ENCODE results near the gene THOC5. TPM values are rescaled to one million over a fixed set of nuclear protein-coding genes. Genes with fewer than 3 reads are reported as not detected.

THOC5 gene
- total and polyA plus RNA-seq, 2 of the 4 experiments (the other 2 are of a cell fraction) = 68.4 to 73.7 TPM

GRCh38 chr22:29482726-29483125, 70.8 kb downstream of the THOC5 start:
- Histone ChIP-seq H3K9ac (ENCODE audit: low read depth, low read length) (no peak overlapping the region), H2BK120ac (ENCODE audit: low read depth, low read length) (no peak overlapping the region), H3K4me2 (ENCODE audit: low read depth, low read length) (no peak overlapping the region), H3K4ac (ENCODE audit: low read depth, low read length) (no peak overlapping the region), H2BK15ac (ENCODE audit: low read depth, low read length) (no peak overlapping the region), H2AK9ac (replicated peaks; ENCODE audit: low read depth, low read length, poor library complexity) (no peak overlapping the region), H3K9me1 (ENCODE audit: insufficient read depth, low read length) (no peaks in the 10 kb centered on the region), H2AFZ (replicated peaks; ENCODE audit: low read length, poor library complexity) (no peak overlapping the region), H2AK5ac (ENCODE audit: low read depth, low read length) (no peak overlapping the region), H3K36me3 (ENCODE audit: control insufficient read depth, insufficient read depth, low read length) (no peaks in the 10 kb centered on the region), H3K27ac (ENCODE audit: insufficient read depth, low read length) (no peak overlapping the region), H3K79me1 (ENCODE audit: low read depth in 1 of 2, low read length in 2 of 2) (no peaks in the 10 kb centered on the region), H3K23ac (ENCODE audit: low read depth, low read length) (no peak overlapping the region), H3K27me3 (ENCODE audit: control insufficient read depth, insufficient read depth, low read length) (peaks cover 45% of the 10 kb centered on the region), H4K91ac (ENCODE audit: insufficient read depth, low read depth, low read length) (no peak overlapping the region), H3K4me3 (ENCODE audit: insufficient read depth, low read depth, low read length) (no peak overlapping the region), H3K4me1 (ENCODE audit: control insufficient read depth, insufficient read depth, low read length) (no peaks in the 10 kb centered on the region), H3K9me3 (ENCODE audit: control insufficient read depth, insufficient read depth, low read length) (no peaks in the 10 kb centered on the region), H4K5ac (ENCODE audit: low read depth, low read length) (no peak overlapping the region), H3K14ac (replicated peaks; ENCODE audit: low read depth, low read length) (no peak overlapping the region), H4K8ac (ENCODE audit: low read depth in 2 of 2, low read length in 2 of 2) (no peak overlapping the region), H2BK20ac (ENCODE audit: low read depth, low read length) (no peak overlapping the region), H2BK5ac (ENCODE audit: low read depth, low read length, poor library complexity, severe bottlenecking) (no peak overlapping the region), H3K56ac (ENCODE audit: extremely low read depth, insufficient read depth, low read length) (no peak overlapping the region), H3K18ac (ENCODE audit: low read depth, low read length) (no peak overlapping the region), H4K20me1 (ENCODE audit: insufficient read depth, low read length) (peaks cover 9% of the 10 kb centered on the region; the same call in 1 of the 2 replicates)
- 57% methylated on average over 1 of the region's 7 CpGs; no CpG with 5 or more reads in 1 of the 2 experiments for WGBS, 2 experiments (ENCODE audit: extremely low coverage in 2 of 2, insufficient read length in 1 of 2)
- no peak for DNase-seq
- dilution Hi-C loops (cut with HindIII; ENCODE audit: low sequenced_read_pairs, unreplicated experiment) (no loop called here), in situ Hi-C loops (cut with MboI; ENCODE audit: low sequenced_read_pairs) (no loop called here), intact Hi-C loops (cut with micrococcal nuclease) (no loop called here)
- POLR2A ChIA-PET (ENCODE audit: unreplicated experiment) = no interaction called here
- CTCF ChIA-PET = no interaction called here
- TF ChIP-seq ELK1 (IDR thresholded peaks at IDR 0.05; ENCODE audit: borderline replicate concordance, low read depth, low read length) (no peak), BHLHE40 (IDR thresholded peaks at IDR 0.05; ENCODE audit: low read depth, low read length) (no peak), CHD1 (IDR thresholded peaks at IDR 0.05; ENCODE audit: low read depth, low read length) (no peak), RAD21 (IDR thresholded peaks at IDR 0.05; ENCODE audit: low read length) (no peak), MXI1 (IDR thresholded peaks at IDR 0.05; ENCODE audit: borderline replicate concordance, low read depth, low read length) (no peak), RFX5 (IDR thresholded peaks at IDR 0.05; ENCODE audit: low read depth, low read length) (no peak), POLR2A (IDR thresholded peaks at IDR 0.05; ENCODE audit: low read depth, low read length) (no peak), SMC3 (IDR thresholded peaks at IDR 0.05; ENCODE audit: low read depth, low read length) (no peak), MAZ (IDR thresholded peaks at IDR 0.05; ENCODE audit: borderline replicate concordance, low read depth, low read length) (no peak), FOS (IDR thresholded peaks at IDR 0.05; ENCODE audit: low read depth, low read length) (no peak), MAFK (IDR thresholded peaks at IDR 0.05; ENCODE audit: low read depth, low read length) (no peak), NFE2L2 (IDR thresholded peaks at IDR 0.05; ENCODE audit: low read depth, low read length) (no peak), RCOR1 (IDR thresholded peaks at IDR 0.05; ENCODE audit: insufficient replicate concordance, low read length) (no peak)
- TF ChIP-seq, protein P1, sequence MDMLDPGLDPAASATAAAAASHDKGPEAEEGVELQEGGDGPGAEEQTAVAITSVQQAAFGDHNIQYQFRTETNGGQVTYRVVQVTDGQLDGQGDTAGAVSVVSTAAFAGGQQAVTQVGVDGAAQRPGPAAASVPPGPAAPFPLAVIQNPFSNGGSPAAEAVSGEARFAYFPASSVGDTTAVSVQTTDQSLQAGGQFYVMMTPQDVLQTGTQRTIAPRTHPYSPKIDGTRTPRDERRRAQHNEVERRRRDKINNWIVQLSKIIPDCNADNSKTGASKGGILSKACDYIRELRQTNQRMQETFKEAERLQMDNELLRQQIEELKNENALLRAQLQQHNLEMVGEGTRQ (IDR thresholded peaks at IDR 0.05; ENCODE audit: low read depth, low read length) = no peak
- TF ChIP-seq, protein P2, sequence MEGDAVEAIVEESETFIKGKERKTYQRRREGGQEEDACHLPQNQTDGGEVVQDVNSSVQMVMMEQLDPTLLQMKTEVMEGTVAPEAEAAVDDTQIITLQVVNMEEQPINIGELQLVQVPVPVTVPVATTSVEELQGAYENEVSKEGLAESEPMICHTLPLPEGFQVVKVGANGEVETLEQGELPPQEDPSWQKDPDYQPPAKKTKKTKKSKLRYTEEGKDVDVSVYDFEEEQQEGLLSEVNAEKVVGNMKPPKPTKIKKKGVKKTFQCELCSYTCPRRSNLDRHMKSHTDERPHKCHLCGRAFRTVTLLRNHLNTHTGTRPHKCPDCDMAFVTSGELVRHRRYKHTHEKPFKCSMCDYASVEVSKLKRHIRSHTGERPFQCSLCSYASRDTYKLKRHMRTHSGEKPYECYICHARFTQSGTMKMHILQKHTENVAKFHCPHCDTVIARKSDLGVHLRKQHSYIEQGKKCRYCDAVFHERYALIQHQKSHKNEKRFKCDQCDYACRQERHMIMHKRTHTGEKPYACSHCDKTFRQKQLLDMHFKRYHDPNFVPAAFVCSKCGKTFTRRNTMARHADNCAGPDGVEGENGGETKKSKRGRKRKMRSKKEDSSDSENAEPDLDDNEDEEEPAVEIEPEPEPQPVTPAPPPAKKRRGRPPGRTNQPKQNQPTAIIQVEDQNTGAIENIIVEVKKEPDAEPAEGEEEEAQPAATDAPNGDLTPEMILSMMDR (conservative IDR thresholded peaks at IDR 0.05; ENCODE audit: low read depth, low read length) = no peak
- no peak for ATAC-seq (ENCODE audit: low read depth)
- no TSS peak for BruUV-seq (replicated peaks)
